Activated T-cell treated with anti-CD3 and anti-CD28 coated beads, Interleukin-2, amount 50 U/mL, for 4 hours (primary cell): ENCODE results near the gene EHD1. TPM values are rescaled to one million over a fixed set of nuclear protein-coding genes. Genes with fewer than 3 reads are reported as not detected.

Experiments used
- ATAC-seq, 2 donors: fragments of 200-7000 bp; cut with Tn5 transposase; one replicate each; pipeline ENCODE4 v1.10.0; 2021
- DNase-seq: peaks from one replicate; pipeline ENCODE4 v3.0.0-alpha.2; 2020
- H3K27me3 Mint-ChIP-seq: one replicate; pipeline ENCODE4 v1.8.0; 2021; ENCODE audit warnings: low read depth, mixed read lengths
- H3K36me3 Mint-ChIP-seq: one replicate; pipeline ENCODE4 v1.8.0; 2022; ENCODE audit warnings: mixed read lengths; ENCODE audit not compliant: insufficient read depth
- H3K4me1 Mint-ChIP-seq: one replicate; pipeline ENCODE4 v1.8.0; 2021; ENCODE audit warnings: low read depth, mixed read lengths
- H3K4me3 Mint-ChIP-seq: one replicate; pipeline ENCODE4 v1.8.0; 2021; ENCODE audit warnings: mild to moderate bottlenecking, moderate library complexity, mixed read lengths
- H3K9me3 Mint-ChIP-seq: one replicate; pipeline ENCODE4 v1.8.0; 2021; ENCODE audit warnings: mixed read lengths
- total RNA-seq, 3 donors: library from RNA; stranded (reverse); gene quantifications; one replicate each; pipeline ENCODE4 v1.2.1, GENCODE V29; 2021

Gene EHD1
- total RNA-seq, 3 donors from 2014 or later: 86.3 to 121 (median 108) TPM

DNA sequence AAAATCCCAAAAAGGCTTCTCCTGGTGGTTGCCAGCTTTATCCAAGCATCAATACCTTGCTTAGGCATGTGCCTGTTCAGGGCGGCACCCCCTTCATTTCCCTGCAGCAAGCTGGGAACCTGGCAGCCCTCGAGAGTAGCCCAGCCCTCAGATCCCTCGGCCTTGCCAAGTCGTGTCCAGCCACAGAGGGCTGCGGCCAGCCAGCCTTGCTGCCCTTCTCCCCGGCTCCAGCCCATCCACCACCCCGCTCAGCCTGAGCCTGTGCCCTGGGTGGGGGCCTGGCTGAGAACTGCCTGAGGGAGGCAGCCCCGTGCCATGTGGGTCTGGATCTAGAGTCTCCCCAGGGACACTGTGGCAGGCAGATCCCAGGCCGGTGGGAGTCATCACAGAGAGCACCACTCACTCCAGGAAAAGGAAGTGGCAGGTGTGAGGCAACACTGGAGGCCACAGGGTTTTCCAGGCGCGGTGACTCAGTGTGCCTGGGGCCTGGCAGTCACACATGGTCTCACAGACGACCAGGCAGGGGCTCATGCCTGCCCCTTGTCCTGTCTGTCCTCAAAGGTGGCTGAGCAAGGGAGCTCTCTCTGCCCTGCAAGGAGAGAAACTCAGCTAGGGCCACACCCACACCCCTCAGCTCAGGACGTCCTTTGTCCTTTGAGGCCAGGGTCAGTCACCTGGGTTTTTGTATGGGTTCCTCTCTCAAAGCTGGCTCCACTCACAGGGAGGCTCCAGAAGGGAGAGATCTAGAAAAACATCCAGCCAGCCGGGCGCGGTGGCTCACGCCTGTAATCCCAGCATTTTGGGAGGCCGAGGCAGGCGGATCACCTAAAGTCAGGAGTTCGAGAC lies 21.8 kb downstream of the EHD1 start:
- DNase-seq (peak; percentile 44), ATAC-seq (peak; percentile 28 to 29)
- peaks cover 94% of the 10 kb centered on the region for H3K4me1 Mint-ChIP-seq
- H3K9me3 Mint-ChIP-seq: no peaks in the 10 kb centered on the region
- H3K27me3 Mint-ChIP-seq: no peaks in the 10 kb centered on the region
- peaks cover 24% of the 10 kb centered on the region for H3K36me3 Mint-ChIP-seq
- H3K4me3 Mint-ChIP-seq: peak overlapping the region; percentile 53

DNA sequence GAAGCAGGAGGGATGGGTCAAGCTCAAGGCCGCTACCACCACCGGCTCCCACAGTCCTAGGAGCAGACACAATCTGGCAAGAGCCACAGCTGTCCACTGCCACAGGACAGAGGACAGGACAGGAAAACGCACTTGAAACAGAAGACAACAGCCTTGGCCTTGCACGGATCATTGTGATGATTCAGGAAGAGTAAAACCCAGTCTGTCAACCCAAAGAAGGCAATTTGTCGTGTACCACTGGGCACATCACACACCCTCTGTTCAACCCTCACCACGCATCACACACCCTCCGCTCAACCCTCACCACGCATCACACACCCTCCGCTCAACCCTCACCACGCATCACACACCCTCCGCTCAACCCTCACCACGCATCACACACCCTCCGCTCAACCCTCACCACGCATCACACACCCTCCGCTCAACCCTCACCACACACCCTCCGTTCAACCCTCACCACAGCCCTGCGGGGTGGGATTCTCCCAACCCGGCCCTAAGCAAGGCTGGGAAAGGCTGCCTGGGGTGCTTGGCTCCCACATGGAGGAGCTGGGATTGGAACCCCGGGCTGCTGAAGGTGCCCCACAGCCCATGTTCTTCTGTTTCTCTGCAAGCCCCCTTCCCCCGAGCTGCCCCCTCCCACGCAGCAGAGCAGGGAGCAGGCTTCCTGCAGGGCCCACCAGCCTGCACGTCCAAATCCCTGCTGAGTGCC lies 22.7 kb downstream of the EHD1 start:
- no peak for DNase-seq
- Mint-ChIP-seq H3K4me1 (peaks cover 94% of the 10 kb centered on the region), H3K9me3 (no peaks in the 10 kb centered on the region), H3K36me3 (peaks cover 24% of the 10 kb centered on the region), H3K4me3 (no peak overlapping the region), H3K27me3 (no peaks in the 10 kb centered on the region)
- no peak for ATAC-seq

DNA sequence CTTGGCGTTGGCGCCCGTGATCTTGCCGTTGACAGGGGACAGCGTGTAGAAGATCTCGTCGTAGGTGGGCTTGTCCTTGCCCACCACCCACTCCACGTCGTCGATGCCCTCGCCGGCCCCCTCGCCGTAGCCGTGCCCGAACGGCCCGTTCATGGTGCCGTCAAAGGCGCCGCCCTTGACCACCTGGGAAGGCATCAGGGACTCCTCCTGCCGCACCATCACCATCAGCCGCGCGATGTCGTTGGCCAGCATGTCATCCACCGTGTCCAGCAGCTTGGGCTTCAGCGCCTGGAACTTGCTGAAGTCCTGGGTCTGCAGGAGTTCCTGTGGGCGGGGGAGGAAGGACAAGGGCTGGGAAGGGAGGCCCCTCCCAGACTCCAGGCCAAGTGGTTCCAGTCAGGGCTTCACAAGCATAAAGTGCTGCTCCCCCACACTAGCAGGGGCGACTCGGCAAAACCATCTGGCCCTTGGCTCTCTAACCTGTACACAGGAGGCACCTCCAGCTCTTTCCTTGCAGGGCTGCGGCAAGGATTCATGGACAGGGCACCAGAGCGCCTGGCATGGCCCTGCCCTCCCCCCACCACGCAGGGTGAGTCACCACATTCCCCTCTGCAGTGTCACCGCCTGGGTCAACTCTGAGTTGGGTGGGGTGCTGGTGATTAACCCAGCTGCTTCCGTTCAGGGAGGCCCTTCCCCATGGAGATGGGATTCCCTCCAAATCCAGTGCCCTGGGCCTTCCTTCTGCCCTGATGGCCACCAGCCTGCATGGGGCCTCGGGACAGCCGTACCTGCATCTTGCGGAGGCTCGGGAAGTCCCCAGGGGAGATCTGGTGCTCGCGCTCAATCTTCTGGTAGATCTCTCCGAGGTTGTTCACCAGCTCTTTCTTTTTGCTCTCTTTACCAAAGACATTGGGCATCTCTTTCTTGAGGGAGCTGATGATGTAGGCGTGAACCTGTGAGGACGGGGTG lies 23.6 kb downstream of the EHD1 start:
- Mint-ChIP-seq H3K4me1 (peaks cover 91% of the 10 kb centered on the region), H3K4me3 (peak overlapping the region; percentile 46), H3K27me3 (no peaks in the 10 kb centered on the region), H3K9me3 (no peaks in the 10 kb centered on the region), H3K36me3 (peaks cover 20% of the 10 kb centered on the region)
- no peak for ATAC-seq
- DNase-seq: peak; percentile 58

DNA sequence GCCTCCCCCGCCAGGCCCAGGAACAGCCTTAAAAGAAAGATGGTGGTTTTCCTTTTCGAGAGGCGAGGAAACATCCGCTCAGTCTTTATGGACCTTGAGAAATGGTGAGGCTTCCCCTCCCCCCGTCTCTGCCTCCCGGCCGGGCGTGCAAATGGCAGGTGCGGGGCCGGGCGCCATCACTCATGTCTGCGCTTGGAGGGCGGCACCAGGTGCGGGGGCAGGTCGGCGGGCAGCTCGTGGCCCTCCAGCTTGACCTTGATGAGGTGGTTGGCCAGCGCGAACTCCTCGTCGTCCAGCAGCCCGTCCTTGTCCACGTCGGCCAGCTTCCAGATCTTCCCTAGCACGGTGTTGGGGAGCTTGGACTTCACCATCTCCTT lies 24.3 kb downstream of the EHD1 start:
- Mint-ChIP-seq H3K36me3 (peaks cover 15% of the 10 kb centered on the region), H3K9me3 (no peaks in the 10 kb centered on the region), H3K27me3 (no peaks in the 10 kb centered on the region), H3K4me3 (no peak overlapping the region), H3K4me1 (peaks cover 91% of the 10 kb centered on the region)
- no peak for ATAC-seq
- no peak for DNase-seq

DNA sequence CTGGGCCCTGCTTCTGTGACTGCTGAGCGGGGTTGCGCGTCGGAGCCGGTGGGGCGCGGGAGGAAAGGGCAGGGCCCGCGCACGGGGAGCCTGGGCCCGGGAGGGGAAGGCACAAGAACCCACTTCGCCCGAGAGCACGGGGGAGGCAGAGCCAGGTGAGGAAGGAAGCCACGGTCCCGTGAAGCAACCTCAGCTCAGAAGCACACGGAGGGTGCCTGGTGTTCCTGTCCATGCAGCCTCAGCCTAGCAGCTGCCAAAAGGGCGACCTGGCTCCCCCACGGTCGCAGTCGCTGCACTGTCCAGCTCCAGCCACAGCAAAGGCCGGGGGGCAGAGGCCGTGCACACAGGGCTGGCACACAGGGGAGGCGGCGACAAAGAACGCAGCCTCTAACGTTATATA lies 24.7 kb downstream of the EHD1 start:
- H3K27me3 Mint-ChIP-seq: no peaks in the 10 kb centered on the region
- peak; percentile 28 for DNase-seq
- ATAC-seq: no peak
- no peak overlapping the region for H3K4me3 Mint-ChIP-seq
- no peaks in the 10 kb centered on the region for H3K9me3 Mint-ChIP-seq
- H3K4me1 Mint-ChIP-seq: peaks cover 91% of the 10 kb centered on the region
- H3K36me3 Mint-ChIP-seq: peaks cover 15% of the 10 kb centered on the region

DNA sequence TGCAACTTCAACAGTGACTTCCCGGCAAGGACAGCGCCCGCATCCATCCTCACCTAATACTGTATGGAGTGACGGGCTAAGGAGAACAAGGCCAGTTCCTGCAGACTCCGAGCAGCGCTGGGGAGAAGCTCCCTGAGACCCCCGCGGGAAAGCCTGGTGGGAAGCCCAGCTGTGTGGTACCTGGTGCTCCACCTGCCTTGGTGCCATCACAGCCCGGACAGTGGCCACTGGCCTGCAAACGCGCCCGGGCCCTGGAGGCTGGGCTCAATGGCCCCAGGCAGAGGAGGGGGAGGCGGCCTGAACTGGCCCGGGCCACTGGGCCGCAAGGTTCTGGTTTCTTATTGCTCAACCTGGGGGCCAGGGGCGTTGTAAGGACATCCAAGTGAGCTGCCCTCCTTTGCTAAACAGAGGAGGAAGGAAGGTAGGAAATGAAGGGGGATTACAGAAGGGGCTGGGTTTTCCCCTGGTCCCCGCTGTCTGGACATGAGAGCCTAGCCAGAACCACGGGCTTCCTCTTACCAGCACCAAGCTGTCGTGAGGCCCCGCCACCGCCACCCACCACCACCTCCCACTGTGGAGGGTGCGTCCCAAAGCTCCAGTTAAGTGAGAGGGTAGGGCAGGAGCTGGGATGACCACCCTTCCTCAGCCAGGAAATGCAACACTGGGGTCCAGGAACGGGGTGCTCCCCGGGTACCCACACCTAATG lies 25.5 kb downstream of the EHD1 start:
- DNase-seq (no peak), ATAC-seq (no peak)
- Mint-ChIP-seq H3K9me3 (no peaks in the 10 kb centered on the region), H3K4me1 (peaks cover 91% of the 10 kb centered on the region), H3K36me3 (peaks cover 12% of the 10 kb centered on the region), H3K4me3 (no peak overlapping the region), H3K27me3 (no peaks in the 10 kb centered on the region)

DNA sequence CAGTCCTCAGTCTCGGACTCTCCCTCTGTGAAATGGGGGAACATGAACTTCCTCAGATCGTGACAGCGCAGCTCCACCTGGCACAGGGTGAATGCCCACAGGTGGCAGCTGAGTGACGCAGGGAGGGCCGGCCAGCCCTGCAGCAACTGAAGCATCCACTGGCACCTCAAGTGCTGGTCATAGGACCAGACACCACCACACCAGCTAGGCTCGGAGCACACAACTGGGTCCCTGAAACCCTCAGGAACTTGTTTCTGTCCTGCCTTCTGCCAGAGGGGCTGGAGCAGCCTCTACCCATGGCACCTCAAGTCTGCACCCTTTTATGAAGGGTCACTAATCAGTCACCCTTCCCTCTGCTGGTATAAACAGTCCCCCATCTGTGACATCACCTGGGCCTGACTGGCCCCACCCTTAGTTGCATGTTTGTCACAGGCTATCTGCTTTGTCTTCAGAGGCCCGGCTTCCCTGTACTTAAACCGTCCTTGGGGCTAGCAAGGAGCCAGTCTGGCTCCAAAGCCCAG lies 26.5 kb downstream of the EHD1 start:
- ATAC-seq: no peak
- H3K27me3 Mint-ChIP-seq: no peaks in the 10 kb centered on the region
- peaks cover 92% of the 10 kb centered on the region for H3K4me1 Mint-ChIP-seq
- no peak for DNase-seq
- peaks cover 12% of the 10 kb centered on the region for H3K36me3 Mint-ChIP-seq
- no peaks in the 10 kb centered on the region for H3K9me3 Mint-ChIP-seq
- H3K4me3 Mint-ChIP-seq: no peak overlapping the region

DNA sequence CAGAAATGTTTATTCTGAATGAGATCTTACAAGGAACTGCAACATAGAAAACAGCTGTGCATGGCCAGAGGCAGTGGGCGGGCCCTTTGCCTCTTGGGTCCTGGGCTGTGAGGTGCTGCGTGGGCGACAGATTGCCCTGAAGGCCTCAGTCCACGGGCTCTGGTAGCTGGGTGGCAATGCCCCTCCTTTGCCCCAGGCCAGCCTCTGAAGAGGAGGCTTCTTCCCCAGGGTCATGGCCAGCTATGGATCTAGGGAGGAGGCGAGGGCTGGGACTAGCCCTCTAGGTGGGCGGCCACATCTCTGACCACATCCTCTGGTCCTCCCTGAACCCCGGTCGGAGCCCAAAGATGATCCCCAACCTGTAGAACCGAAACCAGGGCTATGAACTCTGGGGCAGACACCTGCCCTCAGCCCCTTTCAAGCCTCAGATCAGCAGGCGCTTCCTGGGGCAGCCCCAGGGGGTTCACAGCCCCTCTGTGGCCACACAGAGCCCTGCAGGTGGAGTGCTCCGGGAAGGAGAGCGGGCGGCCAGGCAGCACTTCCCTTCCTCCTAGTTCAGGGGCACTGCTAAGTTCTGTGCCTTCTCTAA lies 27.3 kb downstream of the EHD1 start:
- H3K4me3 Mint-ChIP-seq: peak overlapping the region; percentile 33
- H3K4me1 Mint-ChIP-seq: peaks cover 84% of the 10 kb centered on the region
- DNase-seq (peak; percentile 45), ATAC-seq (peak; percentile 52 to 65)
- no peaks in the 10 kb centered on the region for H3K9me3 Mint-ChIP-seq
- H3K27me3 Mint-ChIP-seq: no peaks in the 10 kb centered on the region
- peaks cover 12% of the 10 kb centered on the region for H3K36me3 Mint-ChIP-seq

DNA sequence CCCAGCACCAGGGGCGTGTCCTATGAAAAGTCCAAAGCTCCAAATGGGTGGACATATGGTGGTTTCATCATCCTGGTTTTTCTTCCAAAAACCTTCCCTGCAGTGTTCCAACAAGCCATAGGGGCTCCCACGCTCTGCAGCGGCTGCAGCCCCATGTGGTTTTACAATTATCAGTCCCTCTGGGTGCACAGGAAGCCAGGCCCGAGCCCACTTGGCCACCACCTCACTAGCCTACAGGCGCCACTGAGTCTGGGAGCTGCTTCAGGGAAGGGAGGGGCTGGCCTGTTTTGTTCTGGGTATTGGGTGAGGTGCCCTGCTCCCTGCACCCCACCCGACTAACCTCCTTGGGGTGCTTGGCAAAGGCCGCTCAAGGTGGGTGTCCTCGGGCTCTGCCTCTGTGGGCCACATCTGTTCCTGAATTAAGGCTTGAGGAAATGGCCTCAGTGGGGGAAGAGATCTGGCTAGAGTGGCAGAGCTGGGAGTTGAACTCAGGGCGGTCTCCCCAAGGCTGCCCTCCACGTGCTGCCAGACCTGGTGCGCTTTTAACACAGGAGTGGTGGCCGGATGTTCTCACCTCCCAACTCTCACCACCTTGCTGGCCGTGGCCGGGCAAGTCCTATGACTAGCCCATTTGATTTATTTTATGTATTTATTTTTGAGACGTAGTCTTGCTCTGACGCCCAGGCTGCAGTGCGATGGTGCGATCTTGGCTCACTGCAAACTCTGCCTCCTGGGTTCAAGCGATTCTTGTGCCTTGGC lies 28.6 kb downstream of the EHD1 start:
- peaks cover 76% of the 10 kb centered on the region for H3K4me1 Mint-ChIP-seq
- DNase-seq (no peak), ATAC-seq (no peak)
- no peaks in the 10 kb centered on the region for H3K27me3 Mint-ChIP-seq
- peaks cover 4% of the 10 kb centered on the region for H3K36me3 Mint-ChIP-seq
- H3K9me3 Mint-ChIP-seq: no peaks in the 10 kb centered on the region
- no peak overlapping the region for H3K4me3 Mint-ChIP-seq

DNA sequence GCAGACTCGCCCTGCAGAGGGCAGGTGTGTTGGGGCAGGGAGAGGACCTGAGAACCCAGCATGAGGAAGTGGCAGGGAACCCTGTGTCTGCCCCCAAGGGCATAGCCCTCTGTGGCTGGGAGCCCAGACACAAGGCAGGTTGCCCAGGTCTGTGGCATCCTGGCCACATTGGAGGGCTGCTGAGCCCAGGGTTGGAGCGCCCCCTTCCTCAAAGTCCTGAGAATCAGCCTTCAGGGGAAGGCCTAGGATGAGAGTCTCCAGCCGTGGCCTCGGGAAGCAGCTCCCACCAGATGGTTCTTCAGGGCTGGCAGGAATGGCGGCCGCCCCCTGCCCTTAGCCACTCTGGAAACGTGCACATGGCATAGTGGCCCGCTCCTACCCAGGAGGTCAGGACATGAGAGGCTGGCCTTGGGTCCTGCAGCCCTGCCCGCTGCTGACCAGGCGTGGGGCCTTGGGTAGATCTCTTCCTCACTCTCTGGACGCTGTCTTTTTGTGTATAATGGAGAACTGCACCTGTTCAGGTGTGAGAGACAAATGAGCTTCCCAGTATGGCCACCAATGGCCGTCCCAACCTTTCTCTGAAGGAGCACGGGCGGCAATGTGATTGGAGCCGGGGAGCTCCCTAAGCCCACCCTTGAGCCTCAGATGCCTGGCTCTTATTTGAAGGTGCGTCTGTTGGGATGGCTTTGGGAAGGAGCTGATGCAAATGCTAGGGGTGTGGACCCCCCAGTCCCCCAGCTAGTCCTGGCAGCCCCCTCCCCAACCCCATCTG lies 29.4 kb downstream of the EHD1 start:
- peaks cover 69% of the 10 kb centered on the region for H3K4me1 Mint-ChIP-seq
- H3K4me3 Mint-ChIP-seq: no peak overlapping the region
- H3K9me3 Mint-ChIP-seq: no peaks in the 10 kb centered on the region
- DNase-seq: no peak
- no peaks in the 10 kb centered on the region for H3K36me3 Mint-ChIP-seq
- no peak for ATAC-seq
- H3K27me3 Mint-ChIP-seq: no peaks in the 10 kb centered on the region

DNA sequence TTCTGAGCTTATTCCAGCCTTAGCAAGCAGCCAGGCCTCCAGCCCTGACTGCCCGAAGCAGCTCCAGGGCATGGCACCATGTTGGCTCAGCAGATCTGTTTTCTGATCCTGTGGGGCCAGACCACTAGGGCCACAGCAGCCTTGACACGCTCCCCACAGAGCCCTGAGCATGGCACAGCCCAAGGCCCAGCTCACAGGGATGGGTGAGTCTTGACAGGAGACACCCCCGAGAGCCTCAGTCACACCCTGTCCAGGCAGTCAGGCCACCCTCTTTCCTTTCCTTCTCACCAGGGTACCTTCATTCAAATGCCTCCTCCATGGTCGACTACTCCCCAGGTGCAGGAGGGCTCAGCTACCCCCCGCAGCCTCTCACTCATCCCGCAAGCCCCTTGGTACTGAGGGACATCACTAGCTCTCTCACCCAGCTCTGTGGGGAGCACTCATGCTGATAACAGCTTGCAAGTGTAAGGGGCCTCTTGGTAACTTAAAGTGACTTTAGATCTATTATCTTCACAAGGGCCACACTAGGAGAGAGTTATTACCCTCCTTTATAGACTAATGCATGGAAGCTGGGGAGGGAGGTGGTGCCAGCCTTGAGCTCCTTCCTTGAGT lies 30.1 kb downstream of the EHD1 start:
- DNase-seq: no peak

More for the DNA sequence above, 30.1 kb downstream of the EHD1 start:
- H3K9me3 Mint-ChIP-seq: no peaks in the 10 kb centered on the region
- peak overlapping the region; percentile 45 for H3K4me3 Mint-ChIP-seq
- peaks cover 68% of the 10 kb centered on the region for H3K4me1 Mint-ChIP-seq
- H3K27me3 Mint-ChIP-seq: no peaks in the 10 kb centered on the region
- no peaks in the 10 kb centered on the region for H3K36me3 Mint-ChIP-seq
- no peak for ATAC-seq
